ENCODE measurements around the gene PLAAT3.

DNA sequence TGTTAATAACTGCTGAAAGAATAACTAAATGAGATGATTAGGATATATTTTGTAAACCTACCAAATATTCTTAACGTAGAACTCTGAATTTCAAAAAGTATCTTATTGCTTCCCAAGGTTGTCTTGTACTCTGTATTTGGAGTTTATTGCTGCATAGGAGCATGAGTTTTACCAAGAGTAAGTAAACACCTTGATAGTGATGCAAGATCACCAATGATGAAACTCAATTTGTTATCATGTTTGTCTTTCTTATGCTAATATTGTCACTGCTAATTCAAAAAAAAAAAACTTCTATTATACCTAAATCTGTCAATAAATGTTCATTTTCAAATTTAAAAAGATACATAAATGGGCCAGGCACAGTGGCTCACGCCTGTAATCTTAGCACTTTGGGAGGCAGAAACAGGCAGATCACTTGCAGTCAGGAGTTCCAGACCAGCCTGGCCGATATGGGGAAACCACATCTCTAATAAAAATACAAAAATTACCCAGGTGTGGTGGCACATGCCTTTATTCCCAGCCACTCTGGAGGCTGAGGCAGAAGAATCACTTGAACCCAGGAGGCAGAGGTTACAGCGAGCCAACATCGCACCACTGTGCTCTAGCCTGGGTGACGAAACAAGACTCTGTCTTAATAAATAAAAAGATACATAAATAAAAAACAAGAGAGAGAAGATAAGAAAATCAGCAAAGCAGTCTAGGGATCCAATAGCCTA, 27.6 kb downstream of the PLAAT3 start:
- TF ChIP-seq, protein P1, sequence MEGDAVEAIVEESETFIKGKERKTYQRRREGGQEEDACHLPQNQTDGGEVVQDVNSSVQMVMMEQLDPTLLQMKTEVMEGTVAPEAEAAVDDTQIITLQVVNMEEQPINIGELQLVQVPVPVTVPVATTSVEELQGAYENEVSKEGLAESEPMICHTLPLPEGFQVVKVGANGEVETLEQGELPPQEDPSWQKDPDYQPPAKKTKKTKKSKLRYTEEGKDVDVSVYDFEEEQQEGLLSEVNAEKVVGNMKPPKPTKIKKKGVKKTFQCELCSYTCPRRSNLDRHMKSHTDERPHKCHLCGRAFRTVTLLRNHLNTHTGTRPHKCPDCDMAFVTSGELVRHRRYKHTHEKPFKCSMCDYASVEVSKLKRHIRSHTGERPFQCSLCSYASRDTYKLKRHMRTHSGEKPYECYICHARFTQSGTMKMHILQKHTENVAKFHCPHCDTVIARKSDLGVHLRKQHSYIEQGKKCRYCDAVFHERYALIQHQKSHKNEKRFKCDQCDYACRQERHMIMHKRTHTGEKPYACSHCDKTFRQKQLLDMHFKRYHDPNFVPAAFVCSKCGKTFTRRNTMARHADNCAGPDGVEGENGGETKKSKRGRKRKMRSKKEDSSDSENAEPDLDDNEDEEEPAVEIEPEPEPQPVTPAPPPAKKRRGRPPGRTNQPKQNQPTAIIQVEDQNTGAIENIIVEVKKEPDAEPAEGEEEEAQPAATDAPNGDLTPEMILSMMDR (IDR thresholded peaks at IDR 0.05): no peak
- no peak for TF ChIP-seq EZH2phosphoT487 (IDR thresholded peaks at IDR 0.05)

All from neural progenitor cell (in vitro differentiated cells).